GM18526 (cell line): ENCODE data around the gene VAMP1.

Experiments
- POLR2A ChIP-seq: IDR thresholded peaks from 3 replicates; pipeline ENCODE4 v1.6.1; 2011; ENCODE audit not compliant: insufficient read length; ENCODE audit errors: extremely low read depth

VAMP1 gene

DNA sequence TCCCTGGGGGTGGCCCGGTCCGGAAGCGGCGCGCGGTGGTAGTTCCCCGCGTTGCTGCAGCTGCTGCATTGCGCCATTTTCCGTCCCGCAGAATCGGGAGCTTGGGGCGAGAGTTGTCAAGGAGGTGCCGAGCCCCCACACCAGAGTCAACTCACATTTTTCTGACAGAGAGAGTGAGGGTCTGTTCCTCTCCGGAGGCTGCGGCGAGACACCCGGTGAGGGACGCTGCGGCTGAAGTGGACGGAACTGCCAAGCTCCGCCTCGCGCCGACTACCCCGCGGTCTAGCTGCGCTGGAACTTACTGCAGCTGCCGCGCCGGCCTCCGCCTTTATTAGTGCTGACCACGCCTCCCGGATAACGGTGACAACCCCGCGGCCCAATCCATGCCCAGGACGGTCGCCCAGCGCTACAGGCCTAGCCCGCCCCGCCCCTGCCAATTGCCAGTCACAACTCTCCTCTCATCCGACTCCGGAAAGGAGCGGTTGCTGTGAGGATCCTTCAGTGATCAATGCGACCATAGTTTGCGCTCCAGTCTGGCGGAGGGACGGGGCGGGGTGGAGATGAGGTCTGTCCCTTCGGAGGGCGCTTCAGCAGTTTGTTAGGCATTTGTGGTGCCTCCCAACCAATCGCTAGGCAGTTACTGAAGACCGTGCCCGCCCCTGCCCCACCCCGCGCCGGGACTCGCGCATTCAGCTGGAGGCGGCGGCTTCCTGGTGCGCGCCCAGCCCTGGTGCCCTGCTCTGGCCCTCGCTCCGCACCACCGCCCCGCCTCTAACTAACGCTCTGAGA lies at the start of gene VAMP1:
VAMP1 (minus strand) TSS at position 303 of the 789 bp plus-strand sequence; CDS start at position 157, 146 bp downstream.
- TF ChIP-seq POLR2A, result peak; percentile 100

DNA sequence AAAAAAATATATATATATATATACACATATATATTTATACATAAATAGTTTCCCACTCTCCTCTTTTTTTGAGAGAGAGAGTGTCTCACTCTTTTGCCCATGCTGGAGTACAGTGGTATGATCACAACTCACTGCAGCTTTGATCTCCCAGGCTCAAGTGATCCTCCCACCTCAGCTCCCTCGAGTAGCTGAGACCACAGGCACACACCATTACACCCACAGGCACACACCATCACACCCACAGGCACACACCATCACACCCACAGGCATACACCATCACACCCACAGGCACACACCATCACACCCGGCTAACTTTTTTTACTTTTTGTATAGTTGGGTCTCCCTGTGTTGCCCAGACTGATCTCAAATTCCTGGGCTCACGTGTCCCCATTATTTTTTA lies 49.7 kb upstream of the VAMP1 start:
- TF ChIP-seq POLR2A, result no peak

DNA sequence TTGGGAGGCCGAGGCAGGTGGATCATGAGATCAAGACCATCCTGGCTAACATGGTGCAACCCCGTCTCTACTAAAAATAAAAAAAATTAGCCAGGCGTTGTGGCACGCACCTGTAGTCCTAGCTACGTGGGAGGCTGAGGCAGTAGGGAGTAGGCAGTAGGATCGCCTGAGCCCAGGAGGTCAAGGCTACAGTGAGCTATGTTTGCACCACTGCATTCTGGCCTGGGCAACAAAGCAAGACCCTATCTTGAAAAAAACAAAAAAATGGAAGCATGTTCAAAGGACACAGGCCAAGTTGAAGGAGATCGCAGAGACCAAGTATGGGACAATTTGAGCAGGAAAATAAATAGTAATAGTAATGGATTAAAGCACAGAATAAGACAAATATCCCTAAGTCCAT lies 37.6 kb upstream of the VAMP1 start:
- no peak for TF ChIP-seq POLR2A

GRCh38 chr12:6507102-6507998 lies 36.9 kb upstream of the VAMP1 start:
- TF ChIP-seq POLR2A, result no peak

DNA sequence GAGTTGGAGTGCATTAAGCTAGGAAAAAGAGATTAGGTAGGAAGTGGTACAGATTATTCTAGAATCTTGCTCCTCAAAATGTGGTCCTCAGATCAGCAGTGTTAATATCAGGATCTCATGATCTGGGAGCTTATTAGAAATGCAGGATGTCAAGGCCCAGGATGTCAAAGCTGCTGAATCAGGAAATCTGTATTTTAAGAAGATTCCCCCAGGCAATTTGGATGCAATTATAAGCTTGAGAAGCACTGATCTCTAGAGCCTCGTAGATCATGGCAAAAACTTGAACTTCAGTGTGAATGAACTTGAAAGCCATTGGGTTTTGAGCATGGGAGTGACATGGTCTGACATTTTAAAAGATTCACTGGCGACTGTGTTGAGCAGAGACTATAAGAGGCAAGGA lies 30.0 kb upstream of the VAMP1 start:
- no peak for TF ChIP-seq POLR2A

DNA sequence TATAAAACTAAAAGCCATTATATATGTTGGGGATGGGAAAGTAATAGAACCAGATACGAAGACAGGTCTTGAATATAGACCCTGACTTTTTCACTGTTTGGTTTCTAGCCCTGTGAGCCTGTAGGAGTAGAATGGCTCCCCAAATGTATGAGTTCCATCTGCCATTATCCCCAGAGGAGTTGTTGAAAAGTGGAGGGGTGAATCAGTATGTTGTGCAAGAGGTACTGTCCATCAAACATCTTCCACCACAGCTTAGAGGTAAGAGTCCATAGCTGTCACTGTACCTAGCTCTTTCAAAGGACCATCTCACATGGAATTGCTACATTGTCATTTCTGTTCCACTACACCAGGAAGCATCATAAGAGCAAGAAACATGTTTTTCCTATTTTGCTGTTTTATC lies 24.5 kb upstream of the VAMP1 start:
- TF ChIP-seq POLR2A, result no peak

DNA sequence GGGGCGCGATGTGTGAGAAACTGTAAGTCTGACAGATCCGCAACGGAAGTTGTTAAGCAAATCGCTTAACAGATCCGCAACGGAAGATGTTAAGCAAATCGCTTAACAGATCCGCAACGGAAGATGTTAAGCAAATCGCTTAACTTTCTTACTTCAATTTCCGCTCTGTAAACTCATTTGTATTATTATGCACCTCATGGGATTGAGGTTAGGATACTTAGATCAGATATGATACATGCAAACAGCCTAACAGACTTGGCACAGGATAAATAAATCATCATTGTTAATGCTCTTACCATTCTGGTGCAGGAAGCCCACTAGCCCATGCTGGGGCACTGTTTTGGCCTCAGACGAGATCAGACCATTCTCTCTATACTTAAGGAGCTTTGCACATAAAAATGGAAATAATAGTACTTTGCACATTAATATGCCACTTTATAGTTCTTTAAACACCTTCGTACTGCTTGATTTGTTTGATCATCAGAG lies 23.8 kb upstream of the VAMP1 start:
- no peak for TF ChIP-seq POLR2A

GRCh38 chr12:6493497-6494257 lies 23.2 kb upstream of the VAMP1 start, which contains the start of gene NCAPD2:
Gene NCAPD2 (plus strand): TSS chr12:6494102. CDS start chr12:6495099, 997 bp downstream.
- peak; percentile 53 for TF ChIP-seq POLR2A

- peak; percentile 93 for TF ChIP-seq POLR2A
These were observed 22.5 kb upstream of the VAMP1 start, which contains the start of gene MRPL51 for GRCh38 chr12:6492838-6493496. Gene MRPL51 (minus strand): TSS chr12:6493262. CDS start chr12:6493136, 126 bp downstream.

DNA sequence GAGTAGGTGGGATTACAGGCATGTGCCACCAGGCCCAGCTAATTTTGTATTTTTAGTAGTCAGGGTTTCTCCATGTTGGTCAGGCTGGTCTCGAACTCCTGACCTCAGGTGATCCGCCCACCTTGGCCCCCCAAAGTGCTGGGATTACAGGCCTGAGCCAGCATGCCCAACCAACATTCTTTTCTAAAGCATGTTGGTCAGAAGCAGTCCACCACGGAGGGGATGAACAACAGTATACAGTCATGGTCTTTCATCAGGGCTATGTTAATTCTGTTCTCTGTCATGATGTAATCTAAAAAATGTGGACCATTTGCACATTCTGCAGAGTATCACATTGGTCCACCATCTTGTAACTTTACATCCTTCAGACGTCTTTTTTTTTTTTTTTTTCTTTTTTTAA lies 19.0 kb upstream of the VAMP1 start:
- TF ChIP-seq POLR2A, result no peak

GRCh38 chr12:6488240-6488639 lies 17.8 kb upstream of the VAMP1 start:
- no peak for TF ChIP-seq POLR2A

DNA sequence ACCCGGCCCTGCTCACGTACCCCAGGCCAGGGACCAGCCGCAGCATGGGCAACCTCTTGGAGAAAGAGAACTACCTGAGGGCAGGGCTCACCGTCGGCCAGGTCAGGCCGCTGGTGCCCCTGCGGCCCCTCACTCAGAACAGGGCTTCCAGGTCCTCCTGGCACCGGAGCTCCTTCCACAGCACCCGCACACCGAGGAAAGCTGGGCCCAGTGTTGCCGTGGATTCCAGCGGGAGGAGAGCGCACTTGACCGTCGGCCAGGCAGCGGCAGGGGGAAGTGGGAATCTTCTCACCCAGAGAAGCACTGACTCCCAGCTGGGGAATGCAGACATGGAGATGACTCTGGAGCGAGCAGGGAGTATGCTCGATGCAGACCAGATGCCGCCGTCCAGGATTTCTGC lies 7.9 kb upstream of the VAMP1 start:
- no peak for TF ChIP-seq POLR2A

- TF ChIP-seq POLR2A, result no peak
These were observed 6.0 kb upstream of the VAMP1 start for GRCh38 chr12:6476489-6476888.

GRCh38 chr12:6472491-6472890 lies 2.0 kb upstream of the VAMP1 start:
- no peak for TF ChIP-seq POLR2A

GRCh38 chr12:6471989-6472360 lies 1.5 kb upstream of the VAMP1 start:
- TF ChIP-seq POLR2A, result no peak
